Karpas-422 (cell line): ENCODE data around the gene LCNL1. TPM values are rescaled to one million over a fixed set of nuclear protein-coding genes. Genes with fewer than 3 reads are reported as not detected.

Experiments used
- DNase-seq: peaks from one replicate; pipeline ENCODE4 v3.0.0-alpha.2; 2015
- H2AFZ ChIP-seq: fragments of 200-600 bp; sonication (generic); 2 replicates; pipeline ENCODE4 v1.6.1; 2014; ENCODE audit warnings: antibody characterized with exemption, low read length, mixed read lengths
- H3K27ac ChIP-seq: fragments of 200-600 bp; sonication (generic); 2 replicates; pipeline ENCODE4 v1.5.1; 2014; ENCODE audit warnings: mild to moderate bottlenecking, low read length, moderate library complexity
- H3K27me3 ChIP-seq: fragments of 200-600 bp; sonication (generic); 2 replicates; pipeline ENCODE4 v1.6.1; 2014; ENCODE audit warnings: low read length, mixed read lengths
- H3K36me3 ChIP-seq: fragments of 200-600 bp; sonication (generic); 2 replicates; pipeline ENCODE4 v1.6.1; 2014; ENCODE audit warnings: low read length, mixed read lengths; ENCODE audit not compliant: insufficient read depth
- H3K4me1 ChIP-seq: fragments of 200-600 bp; sonication (generic); 2 replicates; pipeline ENCODE4 v1.6.1; 2014; ENCODE audit warnings: mild to moderate bottlenecking, low read length, mixed read lengths
- H3K4me2 ChIP-seq: fragments of 200-600 bp; sonication (generic); 2 replicates; pipeline ENCODE4 v1.6.1; 2014; ENCODE audit warnings: low read length, low read depth, mild to moderate bottlenecking; ENCODE audit not compliant: poor library complexity, severe bottlenecking
- H3K4me3 ChIP-seq: fragments of 200-600 bp; sonication (generic); 2 replicates; pipeline ENCODE4 v1.5.1; 2014; ENCODE audit warnings: mild to moderate bottlenecking, antibody characterized with exemption, low read length, mixed read lengths
- H3K79me2 ChIP-seq: fragments of 200-600 bp; sonication (generic); 2 replicates; pipeline ENCODE4 v1.6.1; 2014; ENCODE audit warnings: mild to moderate bottlenecking, low read length, mixed read lengths
- H3K9ac ChIP-seq: fragments of 200-600 bp; sonication (generic); 2 replicates; pipeline ENCODE4 v1.6.0; 2014; ENCODE audit warnings: low read length
- H3K9me2 ChIP-seq: fragments of 200-600 bp; sonication (generic), shearing (Covaris generic); replicated peaks from 2 replicates; pipeline ENCODE4 v1.6.0; 2014; ENCODE audit warnings: mild to moderate bottlenecking, low read length, moderate library complexity; ENCODE audit not compliant: insufficient read depth
- H3K9me3 ChIP-seq: fragments of 300-700, 200-600 bp; sonication (generic); 2 replicates; pipeline ENCODE4 v1.6.1; 2014; ENCODE audit warnings: low read length, mixed read lengths
- H4K20me1 ChIP-seq: fragments of 200-600 bp; sonication (generic); 2 replicates; pipeline ENCODE4 v1.6.1; 2014; ENCODE audit warnings: mild to moderate bottlenecking, antibody characterized with exemption, low read length, low read depth; ENCODE audit not compliant: insufficient read depth
- total RNA-seq: library from RNA; depleted of rRNA; stranded (reverse); fragments of >200 nt; shearing (Covaris generic); gene quantifications from 2 replicates; pipeline ENCODE4 v1.2.3, GENCODE V29; 2014; ENCODE audit warnings: low replicate concordance

The LCNL1 gene
- total RNA-seq, 1 experiment from 2014 or later, result not detected

DNA sequence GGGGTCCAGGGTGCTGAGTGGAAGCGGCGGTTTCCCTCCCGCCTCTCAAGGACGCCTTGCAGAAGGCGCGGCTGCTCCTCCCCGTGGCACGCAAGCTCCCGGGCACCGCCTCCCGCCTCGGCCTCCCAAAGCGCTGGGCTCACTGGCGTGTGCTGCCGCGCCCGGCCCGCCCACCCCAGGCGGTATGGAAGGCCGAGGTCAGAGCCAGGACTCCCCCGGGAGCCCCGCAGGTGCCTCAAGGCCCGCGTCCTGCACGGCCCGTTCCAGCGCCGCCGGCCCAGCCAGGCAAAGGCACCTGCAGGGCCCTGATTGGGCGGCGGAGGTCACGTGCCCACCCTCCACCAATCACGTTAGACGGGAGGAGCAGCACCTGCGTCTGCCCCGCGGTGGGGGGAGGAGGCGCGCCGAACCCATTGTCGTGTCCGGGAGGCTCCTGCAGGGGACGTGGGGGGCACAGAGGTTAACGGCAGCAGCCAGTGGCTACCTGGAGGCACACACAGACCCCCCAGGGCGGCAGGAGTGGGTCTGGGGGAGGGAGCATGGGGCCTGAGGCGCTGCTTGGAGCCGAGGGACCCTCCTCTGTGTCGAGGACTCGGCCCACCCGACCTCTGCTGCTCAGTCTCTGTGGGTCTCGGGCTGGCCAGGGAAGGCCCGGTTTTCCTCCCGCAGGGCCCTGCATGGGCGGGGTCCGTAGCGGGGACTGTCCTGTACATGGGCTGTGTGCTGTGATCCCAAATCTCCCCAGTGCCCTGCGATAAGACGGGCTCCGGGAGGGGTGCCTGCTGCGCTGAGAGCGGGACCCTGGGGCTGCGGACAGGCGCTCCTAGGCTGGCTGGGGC, 32.8 kb upstream of the LCNL1 start:
- Histone ChIP-seq H3K27me3 (no peaks in the 10 kb centered on the region), H3K79me2 (no peaks in the 10 kb centered on the region), H3K36me3 (no peaks in the 10 kb centered on the region), H3K9me3 (no peaks in the 10 kb centered on the region), H4K20me1 (no peaks in the 10 kb centered on the region), H2AFZ (peak overlapping the region; percentile 98), H3K4me3 (peak overlapping the region; percentile 72), H3K4me2 (peak overlapping the region; percentile 88), H3K9ac (peak overlapping the region; percentile 73), H3K4me1 (peaks cover 17% of the 10 kb centered on the region), H3K9me2 (no peaks in the 10 kb centered on the region), H3K27ac (no peak overlapping the region)
- peak; percentile 97 for DNase-seq

DNA sequence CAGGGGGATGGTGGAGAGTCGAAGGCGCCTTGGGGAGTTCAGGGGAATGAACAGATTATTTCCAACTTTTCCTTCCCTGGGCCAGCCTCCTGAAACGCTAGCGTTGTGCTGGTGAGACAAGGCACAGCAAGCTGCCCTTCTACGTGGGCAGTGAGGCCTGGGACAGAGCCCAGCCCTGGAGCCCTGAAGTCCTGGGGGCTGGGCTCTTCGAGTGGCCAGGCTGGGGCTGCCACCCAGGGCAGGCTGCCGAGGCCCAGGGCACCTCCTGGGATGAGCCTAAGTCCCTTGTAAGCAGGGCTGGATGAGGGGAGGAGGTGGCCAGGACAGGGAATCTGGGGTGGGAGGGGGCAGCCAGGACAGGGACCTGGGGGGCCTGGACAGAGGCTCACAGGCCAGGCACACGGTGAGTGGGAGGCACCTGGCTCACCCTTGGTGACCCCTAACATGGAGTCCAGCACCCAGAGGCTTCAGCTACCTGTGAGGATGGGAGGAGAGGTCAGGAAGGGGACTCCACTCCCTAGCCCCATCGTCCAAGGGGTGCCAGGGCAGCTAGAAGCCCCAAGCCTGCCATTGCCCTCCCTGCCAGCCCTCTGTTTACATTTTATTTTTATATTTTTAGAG, 32.0 kb upstream of the LCNL1 start:
- peak overlapping the region; percentile 72 for H3K4me3 ChIP-seq
- H3K4me2 ChIP-seq, result peak overlapping the region; percentile 88
- no peaks in the 10 kb centered on the region for H3K27me3 ChIP-seq
- no peaks in the 10 kb centered on the region for H3K9me3 ChIP-seq
- H3K9ac ChIP-seq, result peak overlapping the region; percentile 73
- H3K9me2 ChIP-seq, result no peaks in the 10 kb centered on the region
- H3K36me3 ChIP-seq, result no peaks in the 10 kb centered on the region
- no peaks in the 10 kb centered on the region for H4K20me1 ChIP-seq
- H3K4me1 ChIP-seq, result peaks cover 17% of the 10 kb centered on the region
- no peak for DNase-seq
- H3K27ac ChIP-seq, result no peak overlapping the region
- H2AFZ ChIP-seq, result peak overlapping the region; percentile 98; the same call in 1 of the 2 replicates
- H3K79me2 ChIP-seq, result no peaks in the 10 kb centered on the region

DNA sequence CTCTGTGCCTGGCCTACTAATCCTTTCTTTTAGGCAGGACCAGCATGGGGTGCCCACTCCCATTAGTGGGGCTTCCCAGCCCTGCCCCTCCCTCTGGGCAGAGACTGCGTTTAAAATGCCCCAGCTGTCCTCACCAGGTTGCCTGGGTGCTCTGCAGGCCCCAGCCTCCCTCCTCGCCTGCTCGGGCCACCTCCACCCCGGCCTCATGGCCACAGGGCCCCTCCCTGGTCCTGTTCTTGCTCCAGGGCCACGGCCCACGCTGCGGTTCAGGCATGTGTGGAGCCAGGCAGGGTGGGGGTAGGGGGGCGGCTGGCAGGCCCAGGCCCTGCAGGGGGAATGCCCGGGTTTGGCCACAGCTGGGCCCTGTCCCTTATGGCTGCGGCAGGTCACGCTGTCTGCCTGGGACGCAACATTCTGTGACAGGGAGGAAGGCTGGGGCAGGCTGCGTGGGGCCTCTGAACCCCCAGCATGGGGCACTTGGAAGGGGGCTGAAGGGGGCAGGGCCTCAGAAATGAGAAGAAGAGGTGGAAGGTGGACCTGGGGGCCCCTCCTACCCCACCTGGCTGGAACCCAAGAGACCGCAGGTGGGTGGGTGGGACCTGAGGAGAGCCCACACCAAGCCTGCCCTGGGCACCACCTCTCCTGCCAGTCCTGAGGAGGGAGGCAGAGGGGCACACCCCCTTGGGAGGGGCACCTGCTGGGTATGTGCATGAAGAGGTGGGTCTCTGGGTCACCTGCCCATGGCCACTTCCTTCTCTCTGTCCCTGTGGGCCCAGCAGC, 31.1 kb upstream of the LCNL1 start, which contains the start of gene LCN12:
TSS of gene LCN12 (plus strand) at position 733 of the 780 bp plus-strand sequence. CDS start 55 bp downstream, outside the sequence.
- H3K9me3 ChIP-seq, result no peaks in the 10 kb centered on the region
- H3K79me2 ChIP-seq, result no peaks in the 10 kb centered on the region
- H3K4me2 ChIP-seq, result no peak within 1 kb of the TSS
- H3K4me1 ChIP-seq, result peaks cover 17% of the 10 kb centered on the region
- H2AFZ ChIP-seq, result no peak within 1 kb of the TSS
- H3K27ac ChIP-seq, result no peak within 1 kb of the TSS
- H3K9me2 ChIP-seq, result no peaks in the 10 kb centered on the region
- no peak for DNase-seq
- H3K27me3 ChIP-seq, result no peaks in the 10 kb centered on the region
- no peaks in the 10 kb centered on the region for H3K36me3 ChIP-seq
- no peaks in the 10 kb centered on the region for H4K20me1 ChIP-seq
- H3K4me3 ChIP-seq, result no peak within 1 kb of the TSS
- H3K9ac ChIP-seq, result no peak within 1 kb of the TSS

DNA sequence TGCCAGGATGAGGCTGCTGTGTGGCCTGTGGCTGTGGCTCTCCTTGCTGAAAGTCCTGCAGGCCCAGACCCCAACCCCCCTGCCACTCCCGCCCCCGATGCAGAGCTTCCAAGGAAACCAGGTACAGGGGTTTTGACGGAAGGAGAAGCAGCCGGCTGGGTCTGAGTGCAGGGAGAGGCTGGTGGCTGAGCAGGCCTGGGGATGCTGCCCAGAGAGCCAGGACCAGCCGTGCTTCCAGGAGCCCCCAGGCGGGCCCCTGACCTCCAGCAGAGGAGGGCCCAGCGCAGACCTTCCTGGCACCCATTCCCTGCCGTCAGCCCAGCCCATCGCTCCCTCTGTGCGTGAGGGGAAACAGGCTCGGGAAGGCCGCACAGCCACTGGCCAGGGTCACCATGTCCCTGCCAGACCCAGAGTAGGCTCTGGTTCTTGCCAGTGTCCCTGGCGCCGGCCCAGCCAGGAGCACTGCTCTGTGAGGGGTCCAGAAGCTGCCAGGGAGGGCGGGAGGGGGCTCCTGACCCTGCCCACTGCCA, 30.4 kb upstream of the LCNL1 start:
- H3K27me3 ChIP-seq, result no peaks in the 10 kb centered on the region
- no peak for DNase-seq
- H3K79me2 ChIP-seq, result no peaks in the 10 kb centered on the region
- no peak overlapping the region for H3K27ac ChIP-seq
- no peaks in the 10 kb centered on the region for H3K36me3 ChIP-seq
- H3K9me2 ChIP-seq, result no peaks in the 10 kb centered on the region
- no peak overlapping the region for H3K4me3 ChIP-seq
- H4K20me1 ChIP-seq, result no peaks in the 10 kb centered on the region
- H3K9ac ChIP-seq, result no peak overlapping the region
- no peaks in the 10 kb centered on the region for H3K9me3 ChIP-seq
- H3K4me2 ChIP-seq, result no peak overlapping the region
- peaks cover 17% of the 10 kb centered on the region for H3K4me1 ChIP-seq
- H2AFZ ChIP-seq, result no peak overlapping the region

DNA sequence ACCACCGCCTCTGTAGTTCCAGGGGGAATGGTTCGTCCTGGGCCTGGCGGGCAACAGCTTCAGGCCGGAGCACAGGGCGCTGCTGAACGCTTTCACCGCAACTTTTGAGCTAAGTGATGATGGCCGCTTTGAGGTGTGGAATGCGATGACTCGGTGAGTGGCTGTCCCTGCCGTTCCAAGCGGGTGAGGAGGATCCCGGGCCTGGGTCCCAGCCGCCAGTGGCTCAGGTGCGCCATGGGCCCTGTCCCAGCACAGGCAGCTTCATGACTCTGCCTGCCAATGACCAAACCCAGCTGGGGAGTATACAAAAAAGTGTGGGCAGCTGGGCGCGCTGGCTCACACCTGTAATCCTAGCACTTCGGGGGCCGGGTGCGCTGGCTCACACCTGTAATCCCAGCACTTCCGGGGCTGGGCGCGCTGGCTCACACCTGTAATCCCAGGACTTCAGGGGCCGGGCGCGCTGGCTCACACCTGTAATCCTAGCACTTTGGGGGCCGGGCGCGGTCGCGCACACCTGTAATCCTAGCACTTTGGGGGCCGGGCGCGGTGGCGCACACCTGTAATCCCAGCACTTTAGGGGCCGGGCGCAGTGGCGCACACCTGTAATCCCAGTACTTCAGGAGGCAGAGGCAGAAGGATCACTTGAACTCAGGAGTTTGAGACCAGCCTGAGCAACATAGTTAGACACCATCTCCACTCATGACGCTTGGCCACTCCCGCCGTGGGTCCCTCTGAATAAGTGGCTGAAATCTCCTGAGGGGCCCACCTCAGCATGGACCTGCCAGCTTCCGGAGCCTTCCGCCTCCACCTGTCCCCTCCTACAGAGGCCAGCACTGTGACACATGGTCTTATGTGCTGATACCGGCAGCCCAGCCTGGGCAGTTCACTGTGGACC, 29.7 kb upstream of the LCNL1 start:
- H3K9ac ChIP-seq, result no peak overlapping the region
- H3K27ac ChIP-seq, result no peak overlapping the region
- no peaks in the 10 kb centered on the region for H4K20me1 ChIP-seq
- no peaks in the 10 kb centered on the region for H3K9me3 ChIP-seq
- no peak overlapping the region for H2AFZ ChIP-seq
- no peak overlapping the region for H3K4me2 ChIP-seq
- H3K4me1 ChIP-seq, result peaks cover 14% of the 10 kb centered on the region
- no peak for DNase-seq
- H3K4me3 ChIP-seq, result no peak overlapping the region
- no peaks in the 10 kb centered on the region for H3K79me2 ChIP-seq
- H3K9me2 ChIP-seq, result no peaks in the 10 kb centered on the region
- no peaks in the 10 kb centered on the region for H3K36me3 ChIP-seq
- no peaks in the 10 kb centered on the region for H3K27me3 ChIP-seq

DNA sequence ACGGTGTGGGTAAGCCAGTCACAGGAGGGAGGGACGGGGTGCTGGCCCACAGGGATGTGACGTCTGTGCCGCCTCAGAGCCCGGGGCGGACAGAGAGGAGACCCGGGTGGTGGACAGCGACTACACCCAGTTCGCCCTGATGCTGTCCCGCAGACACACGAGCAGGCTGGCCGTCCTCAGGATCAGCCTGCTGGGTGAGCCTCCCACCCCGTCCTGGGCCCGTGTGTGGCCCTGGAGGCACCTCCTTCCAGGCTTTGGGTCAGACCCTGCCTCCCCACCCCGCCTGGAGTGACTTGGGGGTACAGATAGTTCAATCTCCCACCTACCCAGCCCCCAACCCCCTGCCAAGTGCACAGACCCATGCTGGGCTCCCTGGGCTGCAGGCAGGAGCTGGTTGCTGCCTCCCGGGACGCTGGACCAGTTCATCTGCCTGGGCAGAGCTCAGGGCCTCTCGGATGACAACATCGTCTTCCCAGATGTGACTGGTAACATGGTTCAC, 29.0 kb upstream of the LCNL1 start:
- H4K20me1 ChIP-seq, result no peaks in the 10 kb centered on the region
- no peaks in the 10 kb centered on the region for H3K9me3 ChIP-seq
- no peak for DNase-seq
- H3K79me2 ChIP-seq, result no peaks in the 10 kb centered on the region
- no peaks in the 10 kb centered on the region for H3K27me3 ChIP-seq
- no peaks in the 10 kb centered on the region for H3K9me2 ChIP-seq
- H3K4me2 ChIP-seq, result no peak overlapping the region
- H3K9ac ChIP-seq, result no peak overlapping the region
- H2AFZ ChIP-seq, result no peak overlapping the region
- no peak overlapping the region for H3K27ac ChIP-seq
- peaks cover 12% of the 10 kb centered on the region for H3K4me1 ChIP-seq
- H3K4me3 ChIP-seq, result no peak overlapping the region
- H3K36me3 ChIP-seq, result no peaks in the 10 kb centered on the region

DNA sequence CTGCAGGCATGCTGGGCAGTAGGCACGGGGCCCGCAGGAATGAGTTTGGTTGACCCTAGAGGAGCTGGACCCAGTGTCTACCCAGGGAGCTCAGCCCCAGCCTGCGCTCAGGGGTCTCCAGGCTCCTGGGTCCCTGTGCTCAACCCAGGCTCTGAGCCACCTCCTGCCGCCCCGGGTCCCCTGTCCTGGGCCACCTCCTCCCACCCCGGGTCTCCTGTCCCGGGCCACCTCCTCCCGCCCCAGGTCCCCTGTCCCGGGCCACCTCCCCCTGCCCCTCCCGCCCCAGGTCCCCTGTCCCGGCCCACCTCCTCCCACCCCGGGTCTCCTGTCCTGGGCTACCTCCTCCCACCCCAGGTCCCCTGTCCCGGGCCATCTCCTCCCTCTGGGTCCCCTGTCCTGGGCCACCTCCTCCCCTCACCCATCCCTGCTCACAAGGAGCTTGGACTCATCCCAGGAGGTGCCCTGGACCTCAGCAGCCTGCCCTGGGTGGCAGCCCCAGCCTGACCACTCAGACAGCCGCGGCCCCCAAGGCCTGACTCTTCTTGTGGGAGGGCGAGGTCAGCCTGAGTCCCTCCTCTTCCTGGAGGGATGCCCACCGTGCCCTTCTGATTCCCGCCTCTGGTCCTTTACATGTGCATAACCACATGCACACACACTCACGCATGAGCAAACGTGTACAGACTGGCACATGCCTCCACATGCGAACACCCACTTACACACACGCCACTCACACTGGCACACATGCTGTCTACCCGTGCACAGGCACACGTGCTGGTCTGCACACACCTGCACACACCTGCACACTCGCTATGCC, 28.3 kb upstream of the LCNL1 start:
- Histone ChIP-seq H3K4me1 (peaks cover 8% of the 10 kb centered on the region), H3K79me2 (no peaks in the 10 kb centered on the region), H4K20me1 (no peaks in the 10 kb centered on the region), H3K4me3 (no peak overlapping the region), H3K36me3 (no peaks in the 10 kb centered on the region), H3K27me3 (no peaks in the 10 kb centered on the region), H3K27ac (no peak overlapping the region), H3K4me2 (no peak overlapping the region), H3K9ac (no peak overlapping the region), H3K9me3 (no peaks in the 10 kb centered on the region), H3K9me2 (no peaks in the 10 kb centered on the region), H2AFZ (no peak overlapping the region)
- no peak for DNase-seq
